ENCODE data around the gene CLSTN2. TPM values are rescaled to one million over a fixed set of nuclear protein-coding genes. Genes with fewer than 3 reads are reported as not detected.

CLSTN2 gene
- total and polyA plus RNA-seq, 2 of the 8 experiments (the other 6 are each of a cell fraction or from before 2014, with no cell fraction given): 0.39 to 0.52 TPM

DNA sequence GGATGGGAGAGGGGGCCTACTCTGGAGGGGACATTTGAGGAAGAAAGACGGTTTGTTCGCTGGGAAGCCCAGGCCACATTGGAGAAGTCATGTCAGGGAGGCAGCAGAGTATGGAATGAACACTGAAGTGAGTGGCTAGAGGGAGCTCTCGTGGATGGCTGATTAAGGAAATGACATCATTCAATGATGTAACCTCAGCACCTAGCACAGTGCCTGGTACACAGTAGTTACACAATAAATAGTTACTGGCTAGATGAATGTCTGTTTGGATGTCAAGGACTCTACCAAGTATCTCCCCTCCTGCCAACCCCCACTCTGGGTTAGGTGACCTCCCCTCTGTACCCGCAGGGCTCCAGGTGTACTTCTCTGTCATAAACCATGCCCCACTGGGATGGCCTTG lies 121.1 kb downstream of the CLSTN2 start:
- no peaks in the 10 kb centered on the region for H3K27me3 ChIP-seq (replicated peaks in 1 of 4; ENCODE audit: control insufficient read depth in 3 of 4, extremely low read depth in 1 of 4, insufficient read depth in 3 of 4, low read length in 3 of 4)
- H3K9ac ChIP-seq (replicated peaks in 1 of 4; ENCODE audit: extremely low read depth in 1 of 4, low read depth in 3 of 4, low read length in 3 of 4): no peak overlapping the region
- H3K4me3 ChIP-seq (ENCODE audit: extremely low read depth in 1 of 4, insufficient read depth in 2 of 4, low read depth in 3 of 4, low read length in 4 of 4): no peak overlapping the region
- no peak overlapping the region for H2BK15ac ChIP-seq (ENCODE audit: low read length)
- no peaks in the 10 kb centered on the region for H3K79me2 ChIP-seq (ENCODE audit: control insufficient read depth in 1 of 2, insufficient read depth in 2 of 2, low read length in 2 of 2)
- H3K79me1 ChIP-seq (ENCODE audit: low read depth, low read length): no peaks in the 10 kb centered on the region; the same call in 1 of the 2 replicates
- no peak overlapping the region for H4K5ac ChIP-seq (ENCODE audit: insufficient read length, low read depth, low read length)
- H3K56ac ChIP-seq (replicated peaks; ENCODE audit: insufficient read length, low read depth, low read length): no peak overlapping the region
- H3K4me2 ChIP-seq (ENCODE audit: insufficient read depth in 1 of 2, low read depth in 2 of 2, low read length in 2 of 2): no peak overlapping the region
- FAIRE-seq (no peak), DNase-seq (ENCODE audit: low read depth in 1 of 2, low spot score in 2 of 2) (no peak)
- no peak overlapping the region for H4K8ac ChIP-seq (ENCODE audit: extremely low read depth, insufficient read depth, low read length)
- H4K20me1 ChIP-seq (replicated peaks in 1 of 2; ENCODE audit: control insufficient read depth in 1 of 2, insufficient read depth in 2 of 2, low read length in 2 of 2): no peaks in the 10 kb centered on the region
- no peaks in the 10 kb centered on the region for H3K36me3 ChIP-seq (ENCODE audit: control insufficient read depth in 2 of 4, insufficient read depth in 4 of 4, low read length in 3 of 4)
- no peaks in the 10 kb centered on the region for H3K23me2 ChIP-seq (ENCODE audit: low read depth, low read length)
- no peak overlapping the region for H3K4ac ChIP-seq (replicated peaks; ENCODE audit: insufficient read length, low read depth, low read length)
- ChIA-PET CTCF (ENCODE audit: partially characterized antibody) (no interaction called here), POLR2A (ENCODE audit: partially characterized antibody) (no interaction called here)
- H3K18ac ChIP-seq (ENCODE audit: extremely low read depth, low read length): no peak overlapping the region
- no peak overlapping the region for H2AFZ ChIP-seq (ENCODE audit: low read length)
- no peaks in the 10 kb centered on the region for H3K4me1 ChIP-seq (replicated peaks in 1 of 4; ENCODE audit: control insufficient read depth in 3 of 4, insufficient read depth in 4 of 4, low read length in 3 of 4)
- H2AK5ac ChIP-seq (ENCODE audit: low read depth, low read length): no peak overlapping the region
- WGBS, 2 experiments (ENCODE audit: extremely low coverage in 1 of 2, insufficient coverage in 1 of 2, insufficient read length in 1 of 2, insufficient replicate concordance in 2 of 2, low coverage in 1 of 2, low lambda C conversion rate in 2 of 2, missing lambda C conversion rate in 1 of 2): 93% methylated on average over 4 of the region's 4 CpGs; no CpG with 5 or more reads in 1 of the 2 experiments
- no peaks in the 10 kb centered on the region for H3K9me3 ChIP-seq (ENCODE audit: insufficient read depth in 2 of 2, low read depth in 1 of 2, low read length in 1 of 2)
- no peak overlapping the region for H2BK5ac ChIP-seq (ENCODE audit: low read depth, low read length)
- H3K14ac ChIP-seq (ENCODE audit: insufficient read length): no peak overlapping the region
- H2BK12ac ChIP-seq (ENCODE audit: low read depth, low read length): no peak overlapping the region
- H3K27ac ChIP-seq (ENCODE audit: low read depth, low read length): no peak overlapping the region
- H4K91ac ChIP-seq (replicated peaks; ENCODE audit: insufficient read length, low read length): no peak overlapping the region
- H2BK20ac ChIP-seq (ENCODE audit: low read length): no peak overlapping the region
- H2BK120ac ChIP-seq (replicated peaks; ENCODE audit: low read depth, low read length): no peak overlapping the region
- H3K23ac ChIP-seq (ENCODE audit: insufficient read length): no peak overlapping the region
- TF ChIP-seq, protein P1, sequence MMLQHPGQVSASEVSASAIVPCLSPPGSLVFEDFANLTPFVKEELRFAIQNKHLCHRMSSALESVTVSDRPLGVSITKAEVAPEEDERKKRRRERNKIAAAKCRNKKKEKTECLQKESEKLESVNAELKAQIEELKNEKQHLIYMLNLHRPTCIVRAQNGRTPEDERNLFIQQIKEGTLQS (IDR thresholded peaks at IDR 0.05; ENCODE audit: insufficient read depth, low read depth, low read length): no peak
- TF ChIP-seq, protein P2, sequence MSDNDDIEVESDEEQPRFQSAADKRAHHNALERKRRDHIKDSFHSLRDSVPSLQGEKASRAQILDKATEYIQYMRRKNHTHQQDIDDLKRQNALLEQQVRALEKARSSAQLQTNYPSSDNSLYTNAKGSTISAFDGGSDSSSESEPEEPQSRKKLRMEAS (IDR thresholded peaks at IDR 0.05): no peak
- TF ChIP-seq RAD21 (IDR thresholded peaks at IDR 0.05 in 1 of 2, conservative IDR thresholded peaks at IDR 0.05 in 1 of 2; ENCODE audit: low read depth in 2 of 2, low read length in 2 of 2) (no peak), ZNF274 (IDR thresholded peaks at IDR 0.05; ENCODE audit: borderline replicate concordance, extremely low read depth, low read length) (no peak), SAP30 (IDR thresholded peaks at IDR 0.05; ENCODE audit: insufficient read depth, insufficient replicate concordance, low read length) (no peak), POLR2A (IDR thresholded peaks at IDR 0.05; ENCODE audit: control extremely low read depth in 1 of 2, low read depth in 2 of 2, low read length in 2 of 2) (no peak), EZH2 (IDR thresholded peaks at IDR 0.05; ENCODE audit: low read depth, low read length, severe bottlenecking) (no peak), SIX5 (IDR thresholded peaks at IDR 0.05; ENCODE audit: low read depth, low read length) (no peak), TAF7 (optimal IDR thresholded peaks at IDR 0.05; ENCODE audit: borderline replicate concordance, low read depth, low read length) (no peak), CHD2 (IDR thresholded peaks at IDR 0.05; ENCODE audit: low read length) (no peak), EP300 (IDR thresholded peaks at IDR 0.05; ENCODE audit: borderline replicate concordance in 1 of 2, low read depth in 2 of 2, low read length in 2 of 2) (no peak), SIN3A (conservative IDR thresholded peaks at IDR 0.05 in 1 of 2, IDR thresholded peaks at IDR 0.05 in 1 of 2; ENCODE audit: low read depth in 1 of 2, low read length in 2 of 2) (no peak), NRF1 (IDR thresholded peaks at IDR 0.05; ENCODE audit: low read depth, low read length) (no peak)

Data from H1 (cell line).